Ammon's horn (tissue), 1 donor: ENCODE measurements around the gene P4HTM.

Experiments used
- DNase-seq: peaks from one replicate; pipeline ENCODE4 v3.0.0-alpha.2; 2016; ENCODE audit warnings: low spot score

The P4HTM gene

DNA sequence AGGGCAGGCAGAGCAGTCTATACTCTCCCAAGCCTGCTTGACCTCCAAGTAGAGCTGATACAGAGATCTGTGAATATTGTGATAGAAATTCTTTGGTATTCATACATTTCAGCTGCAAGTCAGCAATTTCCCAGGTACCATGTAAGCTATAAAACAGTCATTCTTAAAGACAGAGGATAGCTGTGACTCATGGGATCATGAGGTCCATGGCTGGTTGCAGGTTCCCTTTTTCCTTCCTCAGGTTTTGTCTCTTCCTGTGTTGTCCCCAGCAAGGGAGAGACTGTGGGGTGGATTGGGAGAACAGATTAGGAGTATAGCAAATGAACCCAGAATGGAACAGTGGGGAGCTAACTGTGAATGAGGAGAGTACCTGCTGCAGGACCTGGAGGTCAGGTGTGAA is 5.4 kb upstream of the P4HTM start:
- DNase-seq, result no peak

- no peak for DNase-seq
These were observed 4.1 kb upstream of the P4HTM start for GRCh38 chr3:48985831-48986376.

- no peak for DNase-seq
These were observed 780 bp upstream of the P4HTM start for GRCh38 chr3:48989126-48989795.

DNA sequence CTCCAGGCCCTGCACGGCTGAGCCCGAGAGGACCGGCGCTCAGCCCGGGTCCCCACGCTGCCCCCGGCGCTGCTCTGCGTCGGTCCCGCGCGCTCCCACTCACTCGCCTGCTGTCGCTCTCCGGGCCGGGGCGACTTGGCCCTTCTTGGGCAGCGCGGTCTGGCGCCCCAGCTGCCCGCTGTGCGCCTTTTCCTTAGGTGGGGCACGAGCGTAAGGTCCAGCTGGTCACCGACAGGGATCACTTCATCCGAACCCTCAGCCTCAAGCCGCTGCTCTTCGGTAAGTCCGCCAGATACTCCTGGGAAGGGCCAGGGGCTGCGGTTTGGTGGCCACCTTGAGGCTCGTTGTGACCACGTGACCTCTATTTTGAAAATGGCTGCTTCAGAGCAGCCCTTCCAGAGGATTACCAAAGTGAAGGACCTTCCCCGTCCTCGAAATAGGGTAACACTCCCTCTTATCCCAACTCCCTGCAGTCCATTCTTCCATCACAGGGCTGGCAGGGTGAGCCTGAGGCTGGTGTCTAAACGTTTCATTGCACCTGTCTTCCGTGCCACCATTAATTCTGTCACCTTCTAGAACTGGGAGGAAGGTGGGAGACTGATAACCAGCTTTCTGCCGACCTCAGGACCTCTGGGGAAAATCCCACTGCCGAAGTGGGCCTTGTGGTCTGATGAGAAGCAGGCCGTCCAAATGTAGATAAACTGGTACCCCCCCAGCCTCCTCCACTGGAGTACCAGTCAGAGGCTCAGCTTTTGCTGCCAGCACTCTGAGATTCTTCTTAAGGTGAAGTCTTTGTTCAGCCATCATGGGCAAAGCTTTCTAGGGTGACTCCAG is 812 bp downstream of the P4HTM start:
- peak; percentile 57 for DNase-seq

DNA sequence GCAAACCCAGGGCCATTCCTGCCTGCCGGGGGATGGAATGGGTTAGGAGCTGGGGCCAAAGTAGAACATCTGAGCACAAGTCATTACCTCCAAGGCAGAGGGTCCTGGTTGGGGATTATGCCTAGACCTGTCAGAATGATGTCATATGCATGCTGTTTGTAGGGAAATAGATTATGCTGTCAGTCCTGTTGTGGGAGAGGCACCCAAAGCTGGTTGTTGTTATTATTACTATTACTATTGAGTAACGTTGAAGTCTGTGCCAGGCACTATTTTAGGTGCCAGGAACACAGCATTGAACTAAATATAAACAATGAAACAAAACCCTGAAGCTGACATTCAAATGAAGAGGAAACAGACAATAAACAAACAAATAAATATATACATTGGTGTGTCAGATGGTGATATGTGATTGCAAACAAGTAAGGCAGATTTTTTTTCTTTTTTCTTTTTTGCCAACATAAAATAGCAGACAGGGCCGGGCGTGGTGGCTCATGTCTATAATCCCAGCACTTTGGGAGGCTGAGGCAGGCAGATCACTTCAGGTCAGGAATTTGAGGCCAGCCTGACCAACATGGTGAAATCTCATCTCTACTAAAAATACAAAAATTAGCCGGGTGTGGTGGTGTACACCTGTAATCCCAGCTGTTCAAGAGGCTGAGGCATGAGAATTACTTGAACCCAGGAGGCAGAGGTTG is 2.0 kb downstream of the P4HTM start:
- DNase-seq, result no peak

- DNase-seq, result no peak
These were observed 3.8 kb downstream of the P4HTM start for GRCh38 chr3:48993834-48994233.

GRCh38 chr3:48996640-48997039 is 6.6 kb downstream of the P4HTM start:
- DNase-seq, result no peak

DNA sequence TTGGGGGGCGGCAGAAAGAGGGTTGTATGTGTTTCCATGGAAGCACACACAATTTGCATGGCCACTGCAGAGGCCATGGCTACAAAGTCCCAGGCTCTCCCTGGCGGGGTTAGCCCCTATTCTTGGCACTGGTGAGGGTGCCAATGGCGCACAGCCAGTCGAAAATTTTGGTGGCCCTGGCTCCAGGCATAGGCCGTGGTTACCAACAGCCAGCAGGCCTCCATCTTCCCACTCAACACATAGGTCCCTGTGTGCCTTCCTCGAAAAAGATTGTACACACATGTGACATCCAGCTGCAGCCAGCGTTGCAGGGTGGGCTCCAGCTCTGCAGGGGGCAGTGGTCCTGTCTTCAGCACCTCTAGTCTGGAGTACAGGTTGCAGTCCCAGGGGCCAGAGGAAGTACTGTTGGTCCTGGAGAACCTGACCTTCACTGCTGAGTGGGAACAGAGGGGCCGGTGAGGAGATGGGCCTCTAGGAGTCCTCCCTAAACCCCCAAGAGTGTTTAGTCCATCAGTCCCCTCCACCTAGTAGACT is 7.1 kb downstream of the P4HTM start:
- no peak for DNase-seq

DNA sequence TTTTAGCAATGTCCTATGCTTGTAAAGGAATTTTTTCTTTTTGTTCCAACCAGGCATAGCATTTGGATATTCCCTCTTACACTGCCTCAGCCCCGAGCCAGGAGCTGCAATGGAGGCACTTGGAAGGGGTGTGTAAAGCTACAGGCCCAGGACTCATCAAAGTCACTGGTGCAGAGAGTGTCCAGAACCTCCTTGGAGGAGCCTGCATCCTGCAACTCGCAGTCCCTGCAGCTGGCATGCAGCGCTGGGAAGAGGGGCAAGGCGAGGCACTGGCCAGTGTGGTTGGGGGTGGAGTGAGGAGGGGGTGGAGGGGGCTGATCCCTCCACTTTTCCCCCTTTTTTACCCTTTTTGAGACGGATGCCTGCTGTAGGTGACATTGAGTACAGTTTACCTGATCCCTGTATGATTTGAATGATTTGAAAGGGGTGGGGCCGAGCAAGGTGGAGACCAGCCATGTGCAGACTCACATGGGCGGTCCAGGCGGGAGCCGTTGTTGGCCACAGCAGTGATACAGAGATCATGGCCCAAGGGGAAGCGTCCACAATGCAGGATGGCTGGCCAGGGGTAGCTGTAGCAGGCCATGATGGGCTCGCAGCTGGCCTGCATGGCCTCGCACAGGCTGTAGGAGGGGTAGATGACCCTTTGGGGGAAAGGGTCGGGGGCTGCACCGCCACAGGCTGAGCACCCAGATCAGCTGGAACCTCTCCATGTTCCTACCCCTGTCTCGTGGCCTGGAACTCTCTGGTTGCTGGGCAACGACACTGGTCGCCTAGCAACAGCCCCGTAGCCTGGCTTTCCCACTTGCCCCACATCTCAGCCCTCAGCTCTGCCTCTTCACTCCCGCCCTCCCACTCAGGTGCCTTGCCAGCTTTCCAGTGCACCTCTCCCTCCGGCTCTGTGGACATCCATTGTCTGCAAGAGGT is 7.9 kb downstream of the P4HTM start:
- DNase-seq, result no peak

DNA sequence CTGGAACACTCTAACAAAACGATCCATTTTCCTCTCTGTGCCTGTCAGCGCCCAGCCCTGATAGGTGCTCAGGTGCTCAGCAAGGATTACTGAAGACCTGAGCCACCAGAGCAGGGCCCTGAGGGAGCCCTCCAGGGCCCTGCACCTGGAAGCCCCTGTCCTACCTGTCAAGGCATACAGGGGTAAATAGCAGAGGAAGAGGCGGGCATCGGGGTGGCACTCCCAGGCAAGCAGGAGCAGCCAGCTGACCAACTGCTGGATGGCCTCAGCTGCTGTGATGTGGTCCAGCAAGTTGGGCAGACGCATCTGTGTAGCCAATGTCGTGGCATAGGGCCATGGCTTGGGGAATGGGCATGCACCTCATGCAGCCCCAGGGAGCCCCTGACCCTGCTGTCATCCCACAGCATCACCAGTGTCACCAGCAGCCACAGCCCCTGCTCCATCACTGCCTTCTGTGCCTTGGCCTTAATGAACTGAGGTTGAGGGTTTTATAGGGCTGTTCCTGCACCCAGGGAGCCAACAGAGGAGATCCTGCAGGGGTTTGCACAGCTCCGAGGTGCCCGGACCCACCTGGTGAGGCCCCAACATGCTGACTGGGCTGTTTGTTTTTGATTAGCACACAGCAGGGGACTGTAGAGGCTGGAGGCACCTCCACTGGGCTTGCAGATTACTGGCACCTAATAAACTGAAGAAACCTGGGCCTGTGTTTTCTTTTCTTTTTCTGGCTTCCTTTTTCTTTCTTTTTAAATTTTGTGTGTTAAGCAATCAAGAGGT is 9.2 kb downstream of the P4HTM start:
- no peak for DNase-seq

DNA sequence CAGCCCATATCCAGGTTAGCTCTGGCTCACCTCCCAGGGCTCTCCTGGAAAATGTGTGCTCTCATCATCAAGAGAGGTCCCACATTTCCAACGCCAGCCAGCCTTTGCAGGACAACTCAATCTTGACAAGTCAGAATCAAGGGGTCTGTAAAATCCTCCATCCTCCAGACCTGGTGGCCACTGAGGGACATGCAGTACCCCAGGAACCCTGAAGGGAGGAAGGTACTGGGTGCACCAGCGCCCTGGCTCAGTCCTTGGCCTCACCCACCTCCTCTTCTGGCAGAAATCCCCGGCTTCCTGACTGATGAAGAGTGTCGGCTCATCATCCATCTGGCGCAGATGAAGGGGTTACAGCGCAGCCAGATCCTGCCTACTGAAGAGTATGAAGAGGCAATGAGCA is 11.1 kb downstream of the P4HTM start:
- DNase-seq, result no peak

DNA sequence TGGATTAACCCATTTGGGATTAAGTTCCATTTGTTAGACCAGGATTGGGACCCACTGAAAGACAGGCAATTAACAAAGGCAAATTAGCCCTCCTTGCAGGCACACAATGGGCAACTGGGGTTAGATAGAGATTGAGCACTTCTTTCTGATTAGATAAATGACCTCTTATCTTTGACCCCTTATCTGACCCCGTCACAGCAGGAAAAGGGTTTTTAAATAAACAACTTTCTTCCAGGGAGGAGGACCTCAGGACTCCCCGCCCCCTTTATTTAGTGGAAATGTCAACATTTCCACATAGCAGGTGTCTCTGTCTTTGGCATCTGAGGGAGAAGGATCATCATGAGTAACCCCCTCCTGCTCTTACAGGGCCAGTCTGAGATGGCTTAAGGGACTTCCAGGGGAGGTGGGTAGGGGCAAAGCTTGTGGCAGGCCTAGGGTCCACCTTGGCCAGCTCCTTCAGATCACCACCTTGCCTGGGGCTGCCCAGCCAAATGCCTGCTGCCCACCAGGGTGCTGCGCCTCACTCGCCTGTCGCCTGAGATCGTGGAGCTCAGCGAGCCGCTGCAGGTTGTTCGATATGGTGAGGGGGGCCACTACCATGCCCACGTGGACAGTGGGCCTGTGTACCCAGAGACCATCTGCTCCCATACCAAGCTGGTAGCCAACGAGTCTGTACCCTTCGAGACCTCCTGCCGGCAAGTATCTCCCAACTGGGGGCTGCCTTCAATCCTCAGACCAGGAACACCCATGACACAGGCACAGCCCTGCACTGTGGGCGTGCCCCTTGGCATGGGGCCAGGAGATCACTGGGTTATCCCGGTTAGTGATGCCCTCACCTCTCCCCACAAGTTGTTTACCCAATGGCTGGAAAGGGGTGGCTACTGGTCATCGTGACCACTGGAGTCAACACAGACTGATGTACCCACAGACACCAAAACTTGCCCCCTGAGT is 14.6 kb downstream of the P4HTM start:
- no peak for DNase-seq

DNA sequence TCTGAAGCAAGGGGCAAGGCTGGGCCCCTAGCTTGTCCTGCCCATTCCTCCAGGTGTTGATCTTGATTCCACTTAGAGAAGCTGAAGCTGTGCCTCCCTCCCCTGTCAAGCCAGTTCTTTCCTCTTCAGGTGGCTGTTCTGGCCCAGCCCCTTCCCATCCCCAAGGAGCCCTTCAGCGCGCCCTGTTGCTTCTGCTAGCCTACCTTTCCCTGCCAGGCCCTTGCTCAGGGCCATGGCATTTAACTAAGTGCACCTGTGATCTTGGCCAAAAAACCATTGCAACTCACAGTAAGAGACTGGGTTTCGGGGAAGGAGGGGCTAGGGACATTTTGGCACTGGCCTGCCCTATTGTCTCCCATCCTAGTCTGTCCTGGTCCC is 15.3 kb downstream of the P4HTM start:
- no peak for DNase-seq

DNA sequence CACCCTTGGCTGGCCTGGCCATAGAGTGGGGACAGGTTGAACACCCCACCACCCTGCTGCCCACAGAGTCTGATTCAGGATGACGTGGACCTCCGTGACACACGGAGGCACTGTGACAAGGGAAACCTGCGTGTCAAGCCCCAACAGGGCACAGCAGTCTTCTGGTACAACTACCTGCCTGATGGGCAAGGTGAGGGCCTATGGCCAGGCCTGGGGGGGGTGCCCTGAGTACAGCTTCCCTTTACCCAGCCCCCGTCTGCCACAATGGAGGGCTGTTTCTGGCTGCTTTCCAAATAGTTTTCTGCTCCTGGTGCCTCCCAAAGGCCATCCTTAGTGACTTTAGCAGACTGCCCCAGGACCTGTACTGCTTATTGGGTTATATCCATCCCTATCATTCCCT is 16.0 kb downstream of the P4HTM start:
- DNase-seq, result no peak

GRCh38 chr3:49006408-49007067 is 16.5 kb downstream of the P4HTM start:
- peak; percentile 60 for DNase-seq

DNA sequence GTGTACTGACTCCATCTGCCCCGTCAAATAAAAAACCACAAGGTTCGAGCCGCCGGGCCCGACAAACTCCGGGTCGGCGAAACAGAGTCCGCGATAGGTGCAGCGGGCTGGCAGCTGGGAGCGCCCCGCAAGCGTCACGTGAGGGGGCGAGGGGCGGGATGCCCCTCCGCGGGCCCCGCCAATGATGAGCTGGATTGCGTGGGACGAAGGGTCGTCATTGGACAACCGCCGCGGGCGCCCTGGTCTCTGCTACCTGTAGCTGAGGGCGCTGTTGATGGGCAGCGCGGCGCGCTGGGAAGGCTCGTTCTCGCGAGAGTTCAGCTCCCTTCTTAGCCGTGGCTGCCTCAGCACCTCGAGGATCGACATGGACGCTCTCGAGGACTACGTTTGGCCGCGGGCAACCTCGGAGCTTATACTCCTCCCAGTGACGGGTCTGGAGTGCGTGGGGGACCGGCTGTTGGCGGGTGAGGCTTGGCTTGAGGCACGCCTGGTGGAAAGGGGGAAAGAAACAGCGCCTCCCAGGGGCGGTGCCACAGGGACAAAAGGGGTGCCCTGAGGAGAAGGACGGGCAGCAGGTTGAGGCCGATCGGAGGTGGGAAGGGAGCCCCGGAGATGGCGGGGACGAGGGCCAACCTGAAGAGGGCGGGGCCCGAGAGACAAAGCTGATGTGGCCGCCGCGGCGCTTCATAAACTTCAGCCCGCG is 17.2 kb downstream of the P4HTM start, which contains the start of gene WDR6:
TSS of gene WDR6 (plus strand) at position 324 of the 703 bp plus-strand sequence. CDS start at position 365, 41 bp downstream.
- DNase-seq, result peak; percentile 97

- DNase-seq, result peak; percentile 84
These were observed 17.9 kb downstream of the P4HTM start for GRCh38 chr3:49007771-49008528.
